Measurements from ENCODE around the gene ATP11C.

DNA sequence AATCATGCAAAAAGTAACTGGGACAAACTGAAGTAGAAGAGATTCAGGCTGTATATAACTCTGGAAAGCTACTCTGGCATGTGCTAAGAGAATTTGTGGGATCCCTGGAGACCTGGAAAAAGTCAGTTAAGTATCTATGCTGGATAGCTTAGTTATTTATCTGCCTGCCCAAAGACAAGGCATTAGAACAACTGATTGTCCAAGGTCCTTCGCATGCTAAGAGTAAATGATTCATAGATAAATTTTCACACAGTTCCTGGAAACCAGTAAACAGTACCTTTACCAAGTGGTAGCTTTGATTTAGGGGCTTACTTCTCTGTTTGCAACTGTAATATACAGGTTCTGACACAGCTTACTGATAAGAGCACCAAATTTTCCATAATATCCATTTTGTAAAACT is 104.8 kb downstream of the ATP11C start:
- TF ChIP-seq, protein P1, sequence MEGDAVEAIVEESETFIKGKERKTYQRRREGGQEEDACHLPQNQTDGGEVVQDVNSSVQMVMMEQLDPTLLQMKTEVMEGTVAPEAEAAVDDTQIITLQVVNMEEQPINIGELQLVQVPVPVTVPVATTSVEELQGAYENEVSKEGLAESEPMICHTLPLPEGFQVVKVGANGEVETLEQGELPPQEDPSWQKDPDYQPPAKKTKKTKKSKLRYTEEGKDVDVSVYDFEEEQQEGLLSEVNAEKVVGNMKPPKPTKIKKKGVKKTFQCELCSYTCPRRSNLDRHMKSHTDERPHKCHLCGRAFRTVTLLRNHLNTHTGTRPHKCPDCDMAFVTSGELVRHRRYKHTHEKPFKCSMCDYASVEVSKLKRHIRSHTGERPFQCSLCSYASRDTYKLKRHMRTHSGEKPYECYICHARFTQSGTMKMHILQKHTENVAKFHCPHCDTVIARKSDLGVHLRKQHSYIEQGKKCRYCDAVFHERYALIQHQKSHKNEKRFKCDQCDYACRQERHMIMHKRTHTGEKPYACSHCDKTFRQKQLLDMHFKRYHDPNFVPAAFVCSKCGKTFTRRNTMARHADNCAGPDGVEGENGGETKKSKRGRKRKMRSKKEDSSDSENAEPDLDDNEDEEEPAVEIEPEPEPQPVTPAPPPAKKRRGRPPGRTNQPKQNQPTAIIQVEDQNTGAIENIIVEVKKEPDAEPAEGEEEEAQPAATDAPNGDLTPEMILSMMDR (IDR thresholded peaks at IDR 0.05) = no peak
- TF ChIP-seq POLR2A (IDR thresholded peaks at IDR 0.05) = no peak

All from uterus (tissue), 2 donors.